Myometrial cell (primary cell): ENCODE measurements around the gene ZNF160. TPM values are rescaled to one million over a fixed set of nuclear protein-coding genes. Genes with fewer than 3 reads are reported as not detected.

ENCODE experiments used
- total RNA-seq: library from RNA; depleted of rRNA; stranded (reverse); fragments of >200 nt; gene quantifications from 2 replicates; pipeline ENCODE4 v1.2.3, GENCODE V29; 2015

Gene ZNF160
- 12.8 and 18.2 TPM in 2 replicates for total RNA-seq

GRCh38 chr19:53103234-53104203 lies at the start of gene ZNF160:
Gene ZNF160 (minus strand): TSS chr19:53103422. CDS start chr19:53086276, 17,146 bp downstream.

GRCh38 chr19:53132141-53132991 lies 29.1 kb upstream of the ZNF160 start, which contains the start of gene ZNF415:
Gene ZNF415 (minus strand): TSS chr19:53132910. CDS start chr19:53122676, 10,234 bp downstream.

Other genes with a start within 250 kb of the ZNF160 start
- 6.9 and 8.2 TPM in 2 replicates for gene ZNF468, start 245.8 kb downstream of the ZNF160 start, total RNA-seq
- 2.0 and 10.8 TPM in 2 replicates for gene ZNF320, start 205.8 kb downstream of the ZNF160 start, total RNA-seq
- 2.7 and 3.5 TPM in 2 replicates for gene ZNF888, start 180.0 kb downstream of the ZNF160 start, total RNA-seq
- 3.5 and 11.5 TPM in 2 replicates for gene ZNF816, start 140.5 kb downstream of the ZNF160 start, total RNA-seq
- not detected in 2 replicates for gene ERVV-1, start 89.5 kb downstream of the ZNF160 start, total RNA-seq
- gene ERVV-2, start 58.7 kb downstream of the ZNF160 start, total RNA-seq, result not detected in 2 replicates
- 2.7 and 3.7 TPM in 2 replicates for gene ZNF415, start 29.5 kb upstream of the ZNF160 start, total RNA-seq
- 2.1 and 2.3 TPM in 2 replicates for gene ZNF347, start 55.6 kb upstream of the ZNF160 start, total RNA-seq
- 1.7 and 8.2 TPM in 2 replicates for gene ZNF665, start 89.9 kb upstream of the ZNF160 start, total RNA-seq
- 6.9 and 13.1 TPM in 2 replicates for gene ZNF677, start 151.5 kb upstream of the ZNF160 start, total RNA-seq
- not detected in 2 replicates for gene VN1R2, start 154.9 kb upstream of the ZNF160 start, total RNA-seq
- not detected in 2 replicates for gene VN1R4, start 164.3 kb upstream of the ZNF160 start, total RNA-seq
- gene ZNF845, start 230.3 kb upstream of the ZNF160 start, total RNA-seq, result 3.7 and 3.9 TPM in 2 replicates